D721Med (cell line): ENCODE results near the gene PARD6A.

Experiments
- DNase-seq: peaks from one replicate; pipeline ENCODE4 v3.0.0; 2011; ENCODE audit warnings: low spot score; ENCODE audit not compliant: insufficient read length
- FAIRE-seq: peaks from 2 replicates; lab custom pipeline; 2011; peaks lifted over from hg19 to GRCh38; lab: Jason Lieb, UNC
- CTCF ChIP-seq: IDR thresholded peaks from 2 replicates; pipeline ENCODE4 v1.5.1; 2012; ENCODE audit warnings: mild to moderate bottlenecking, control low read depth; ENCODE audit not compliant: insufficient read depth; ENCODE audit errors: missing control alignments

PARD6A gene

GRCh38 chr16:67663877-67664222, 3.1 kb downstream of the PARD6A start:
- no peak for TF ChIP-seq CTCF
- DNase-seq: no peak
- no peak for FAIRE-seq

- FAIRE-seq (no peak), DNase-seq (no peak)
- TF ChIP-seq CTCF: no peak
These were observed 3.5 kb downstream of the PARD6A start for GRCh38 chr16:67664258-67664657.

GRCh38 chr16:67664871-67665270, 4.1 kb downstream of the PARD6A start:
- FAIRE-seq: no peak
- DNase-seq: no peak
- TF ChIP-seq CTCF: no peak

- no peak for TF ChIP-seq CTCF
- FAIRE-seq (no peak), DNase-seq (no peak)
These were observed 4.8 kb downstream of the PARD6A start for GRCh38 chr16:67665598-67665997.

GRCh38 chr16:67666032-67666551, 5.3 kb downstream of the PARD6A start:
- no peak for DNase-seq
- TF ChIP-seq CTCF: no peak
- no peak for FAIRE-seq

- DNase-seq (peak; percentile 78), FAIRE-seq (no peak)
- no peak for TF ChIP-seq CTCF
These were observed 6.0 kb downstream of the PARD6A start, which contains the start of the genes C16orf86 and ENKD1 for GRCh38 chr16:67666559-67667452. Gene C16orf86, plus strand, starts transcription at chr16:67666814. Its CDS starts 157 bp downstream, at chr16:67666971. Gene ENKD1, minus strand, starts transcription at chr16:67666750. Its CDS starts 308 bp downstream, at chr16:67666442.

- DNase-seq: no peak
These were observed 6.7 kb downstream of the PARD6A start for GRCh38 chr16:67667453-67667816.

More at GRCh38 chr16:67667453-67667816, 6.7 kb downstream of the PARD6A start:
- FAIRE-seq: no peak
- TF ChIP-seq CTCF: no peak
